B cell (primary cell): Measurements from ENCODE around the gene TMSB15C. TPM values are rescaled to one million over a fixed set of nuclear protein-coding genes. Genes with fewer than 3 reads are reported as not detected.

Source experiments
- ATAC-seq: fragments of 200-7000 bp; cut with Tn5 transposase; one replicate; pipeline ENCODE4 v1.10.0; 2021; ENCODE audit warnings: low read depth, mild to moderate bottlenecking, moderate number of reproducible peaks, moderate library complexity
- CTCF ChIA-PET: fragments of 350-600 bp; sonication (Branson Sonifier 250); formaldehyde crosslinking; loops from one replicate; lab custom pipeline; 2021; ENCODE audit warnings: antibody characterized with exemption, inconsistent platforms; lab: Charles Lee
- POLR2A ChIA-PET: fragments of 350-600 bp; sonication (Branson Sonifier 250); formaldehyde crosslinking; loops from one replicate; lab custom pipeline; 2021; ENCODE audit warnings: antibody characterized with exemption; lab: Charles Lee
- DNase-seq: peaks from one replicate; pipeline ENCODE4 v3.0.0; 2013
- H2AFZ ChIP-seq: 2 replicates; pipeline ENCODE4 v1.6.1; 2012; ENCODE audit warnings: mild to moderate bottlenecking, low read depth, low read length; ENCODE audit not compliant: insufficient read depth, poor library complexity, severe bottlenecking
- H3K27ac ChIP-seq, 2 donors: 1 replicate in 1 of 2; 2 replicates in 1 of 2; pipeline ENCODE4 v1.5.1; 2012 to 2013; ENCODE audit warnings: low read length in 2 of 2, mild to moderate bottlenecking in 2 of 2, moderate library complexity in 1 of 2
- H3K27me3 ChIP-seq, 4 experiments: fragments of 200-600 bp in 1 of 4; sonication (generic) in 1 of 4; replicated peaks in 1 of 4; 1 replicate in 2 of 4; 2 replicates in 2 of 4; pipeline versions ENCODE4 v1.6.1 to v1.7.0; 2013 to 2016; ENCODE audit warnings: low read length in 3 of 4, mild to moderate bottlenecking in 2 of 4, mixed read lengths in 1 of 4, moderate library complexity in 1 of 4; ENCODE audit not compliant: insufficient read depth in 4 of 4, control insufficient read depth in 3 of 4; ENCODE audit errors: control extremely low read depth in 1 of 4
- H3K36me3 ChIP-seq, 2 experiments: replicated peaks in 1 of 2; 1 replicate in 1 of 2; 2 replicates in 1 of 2; pipeline versions ENCODE4 v1.6.1 to v1.7.1; 2013; ENCODE audit warnings: low read length in 1 of 2; ENCODE audit not compliant: insufficient read depth in 2 of 2, control insufficient read depth in 1 of 2; ENCODE audit errors: control extremely low read depth in 1 of 2, extremely low read depth in 1 of 2
- H3K4me1 ChIP-seq, 2 donors: fragments of 200-600 bp in 1 of 2; sonication (generic) in 1 of 2; 1 replicate in 1 of 2; 2 replicates in 1 of 2; pipeline versions ENCODE4 v1.5.1 to v1.6.1; 2013 to 2017; ENCODE audit warnings: low read length in 2 of 2; ENCODE audit not compliant: control insufficient read depth in 2 of 2, insufficient read depth in 2 of 2
- H3K4me2 ChIP-seq: replicated peaks from 2 replicates; pipeline ENCODE3; 2012; ENCODE audit warnings: mild to moderate bottlenecking, low read depth, low read length; ENCODE audit not compliant: poor library complexity, severe bottlenecking
- H3K4me3 ChIP-seq, 5 experiments: fragments of 200-600 bp in 1 of 5; sonication (generic) in 1 of 5; 1 replicate in 3 of 5; 2 replicates in 2 of 5; pipeline versions ENCODE4 v1.5.1 to v1.7.0; 2011 to 2016; ENCODE audit warnings: low read length in 4 of 5, mild to moderate bottlenecking in 4 of 5, low read depth in 2 of 5, control low read depth in 1 of 5, moderate library complexity in 1 of 5; ENCODE audit not compliant: insufficient read depth in 1 of 5; ENCODE audit errors: control extremely low read depth in 1 of 5, extremely low read depth in 1 of 5
- H3K79me2 ChIP-seq: fragments of 200-600 bp; sonication (generic); one replicate; pipeline ENCODE4 v1.6.0; 2016; ENCODE audit warnings: low read length; ENCODE audit not compliant: control insufficient read depth, insufficient read depth
- H3K9ac ChIP-seq: fragments of 200-600 bp; sonication (generic); 2 replicates; pipeline ENCODE4 v1.6.1; 2017; ENCODE audit warnings: mild to moderate bottlenecking, low read length, moderate library complexity
- H3K9me3 ChIP-seq, 3 donors: one replicate each; pipeline versions ENCODE4 v1.6.1 to v1.7.1; 2013; ENCODE audit warnings: low read length in 2 of 3; ENCODE audit not compliant: control insufficient read depth in 2 of 3, insufficient read depth in 1 of 3; ENCODE audit errors: control extremely low read depth in 1 of 3
- H4K20me1 ChIP-seq: 2 replicates; pipeline ENCODE4 v1.6.0; 2012; ENCODE audit warnings: mild to moderate bottlenecking, low read length; ENCODE audit not compliant: insufficient read depth, control insufficient read depth, poor library complexity, severe bottlenecking
- H3K27ac Mint-ChIP-seq: one replicate; pipeline ENCODE4 v1.8.0; 2021; ENCODE audit warnings: mixed read lengths
- H3K27me3 Mint-ChIP-seq: one replicate; pipeline ENCODE4 v1.8.0; 2021; ENCODE audit warnings: mixed read lengths
- H3K4me1 Mint-ChIP-seq: one replicate; pipeline ENCODE4 v1.8.0; 2021; ENCODE audit warnings: mixed read lengths
- H3K4me3 Mint-ChIP-seq: one replicate; pipeline ENCODE4 v1.8.0; 2021; ENCODE audit warnings: mixed read lengths
- H3K9me3 Mint-ChIP-seq: one replicate; pipeline ENCODE4 v1.8.0; 2022; ENCODE audit warnings: mixed read lengths; ENCODE audit not compliant: insufficient read depth
- EZH2 ChIP-seq: IDR thresholded peaks from 2 replicates; pipeline ENCODE4 v1.6.1; 2012; ENCODE audit warnings: borderline replicate concordance, low read depth, mild to moderate bottlenecking, moderate library complexity, low read length; ENCODE audit not compliant: insufficient read depth, poor library complexity, severe bottlenecking
- WGBS: methylation state at CpG from one replicate; pipeline ENCODE4 v1.1.5; 2013; ENCODE audit warnings: missing lambda C conversion rate; ENCODE audit not compliant: insufficient coverage; 5-methylcytosine and 5-hydroxymethylcytosine counted together
- intact Hi-C: fragments of 100-400 bp; cut with micrococcal nuclease; formaldehyde crosslinking; loops from one replicate; pipeline ENCODE4 v1.10.0; 2022
- polyA plus RNA-seq: library from polyadenylated mRNA; depleted of rRNA; stranded (reverse); fragments of >200 nt; gene quantifications from 2 replicates; pipeline ENCODE4 v1.2.3, GENCODE V29; 2012
- total RNA-seq, 2 donors: library from RNA; stranded (reverse); fragments of 120-200 nt in 1 of 2; gene quantifications; 1 replicate in 1 of 2; 2 replicates in 1 of 2; pipeline versions ENCODE4 v1.2.3 to v1.2.4, GENCODE V29; 2013 to 2022
- TF ChIP-seq, protein P1 (sequence below): fragments of 200-600 bp; IDR thresholded peaks from one replicate; pipeline ENCODE4 v1.8.0; 2022; ENCODE audit warnings: antibody characterized with exemption, mild to moderate bottlenecking

Gene TMSB15C
- total and polyA plus RNA-seq, 2 donors (not counting 1 experiment from before 2014, with no cell fraction given), result 1.1 to 4.5 TPM

DNA sequence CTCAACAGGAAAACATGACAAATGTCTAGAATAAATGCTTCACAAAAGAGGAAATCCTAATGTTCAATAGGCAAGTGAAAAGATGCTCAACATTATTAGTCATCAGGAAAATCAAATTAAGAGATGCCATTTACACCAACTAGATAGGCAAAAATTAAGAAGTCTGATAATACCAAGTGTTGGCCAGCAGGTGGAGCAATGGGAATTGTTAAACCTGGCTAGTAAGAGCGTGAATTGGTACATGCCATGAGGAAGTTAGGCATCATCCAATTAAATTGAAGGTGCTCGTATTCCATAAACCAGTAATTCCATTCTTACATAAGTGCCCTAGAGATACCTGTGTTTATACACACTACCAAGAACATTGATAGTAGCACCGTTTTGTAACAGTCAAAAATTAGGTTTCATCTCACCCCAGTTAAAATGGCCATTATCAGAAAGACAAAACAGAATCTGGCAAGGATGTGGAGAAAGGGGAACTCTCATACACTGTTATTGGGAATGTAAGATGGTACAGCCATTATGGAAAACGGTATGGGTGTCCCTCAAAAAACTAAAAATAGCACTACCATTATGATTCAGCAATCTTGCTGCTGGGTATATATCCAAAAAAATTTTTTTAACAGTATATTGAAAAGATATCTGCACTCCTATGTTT lies 22.2 kb upstream of the TMSB15C start:
- H3K4me3 Mint-ChIP-seq, result no peak overlapping the region
- no peak overlapping the region for H3K4me3 ChIP-seq
- WGBS, result no CpG with 5 or more reads among the region's 4 CpGs
- intact Hi-C loops, result loop anchor here (1.0 kb wide), 2 partner anchors 15 to 38 kb away; no protein-coding TSS in a partner anchor
- no peak overlapping the region for H3K4me2 ChIP-seq
- H3K79me2 ChIP-seq, result no peaks in the 10 kb centered on the region
- H3K27ac Mint-ChIP-seq, result no peak overlapping the region
- no peaks in the 10 kb centered on the region for H3K36me3 ChIP-seq
- no peak overlapping the region for H3K27ac ChIP-seq
- H3K9me3 ChIP-seq, result no peaks in the 10 kb centered on the region
- DNase-seq, result peak; percentile 77
- ChIA-PET CTCF (interaction anchor here (0.8 to 2.9 kb wide), 5 partner anchors 14 to 180 kb away, joined by 3 to 33 read pairs (median 5); partner anchors contain the start of genes SLC25A53 and ZCCHC18), POLR2A (no interaction called here)
- H3K27me3 Mint-ChIP-seq, result peaks cover 4% of the 10 kb centered on the region
- no peak overlapping the region for H3K9ac ChIP-seq
- no peaks in the 10 kb centered on the region for H3K4me1 ChIP-seq
- peaks cover 2% of the 10 kb centered on the region for H3K4me1 Mint-ChIP-seq
- no peak for TF ChIP-seq EZH2
- TF ChIP-seq, protein P1, sequence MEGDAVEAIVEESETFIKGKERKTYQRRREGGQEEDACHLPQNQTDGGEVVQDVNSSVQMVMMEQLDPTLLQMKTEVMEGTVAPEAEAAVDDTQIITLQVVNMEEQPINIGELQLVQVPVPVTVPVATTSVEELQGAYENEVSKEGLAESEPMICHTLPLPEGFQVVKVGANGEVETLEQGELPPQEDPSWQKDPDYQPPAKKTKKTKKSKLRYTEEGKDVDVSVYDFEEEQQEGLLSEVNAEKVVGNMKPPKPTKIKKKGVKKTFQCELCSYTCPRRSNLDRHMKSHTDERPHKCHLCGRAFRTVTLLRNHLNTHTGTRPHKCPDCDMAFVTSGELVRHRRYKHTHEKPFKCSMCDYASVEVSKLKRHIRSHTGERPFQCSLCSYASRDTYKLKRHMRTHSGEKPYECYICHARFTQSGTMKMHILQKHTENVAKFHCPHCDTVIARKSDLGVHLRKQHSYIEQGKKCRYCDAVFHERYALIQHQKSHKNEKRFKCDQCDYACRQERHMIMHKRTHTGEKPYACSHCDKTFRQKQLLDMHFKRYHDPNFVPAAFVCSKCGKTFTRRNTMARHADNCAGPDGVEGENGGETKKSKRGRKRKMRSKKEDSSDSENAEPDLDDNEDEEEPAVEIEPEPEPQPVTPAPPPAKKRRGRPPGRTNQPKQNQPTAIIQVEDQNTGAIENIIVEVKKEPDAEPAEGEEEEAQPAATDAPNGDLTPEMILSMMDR, result peak; percentile 70
- no peaks in the 10 kb centered on the region for H4K20me1 ChIP-seq
- no peak overlapping the region for H2AFZ ChIP-seq
- H3K9me3 Mint-ChIP-seq, result no peaks in the 10 kb centered on the region
- peak; percentile 63 for ATAC-seq
- no peaks in the 10 kb centered on the region for H3K27me3 ChIP-seq

DNA sequence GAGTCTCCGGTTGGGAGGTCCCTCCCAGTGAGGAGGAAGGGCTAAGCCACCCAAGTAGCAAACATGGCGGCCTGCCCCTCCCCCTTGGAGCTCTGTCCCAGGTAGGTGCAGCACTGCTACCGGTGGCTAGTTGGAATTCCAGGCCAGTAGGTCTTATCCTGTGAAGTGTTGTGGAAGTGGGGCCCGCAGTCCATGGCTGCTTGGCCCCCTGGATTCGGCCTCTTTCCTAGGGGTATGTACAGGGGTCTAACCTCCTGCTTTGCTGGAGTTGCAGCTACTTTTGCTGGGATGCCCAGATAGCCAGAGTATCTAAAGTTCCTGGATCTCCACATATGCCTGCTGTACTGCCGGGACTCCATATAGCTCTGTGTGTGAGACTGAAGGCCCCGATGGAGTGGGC lies 9.9 kb upstream of the TMSB15C start:
- no peak overlapping the region for H3K9ac ChIP-seq
- no peak overlapping the region for H3K4me3 Mint-ChIP-seq
- no peak for ATAC-seq
- 100% methylated on average over 3 of the region's 7 CpGs for WGBS
- H3K36me3 ChIP-seq, result no peaks in the 10 kb centered on the region
- no peaks in the 10 kb centered on the region for H3K9me3 ChIP-seq
- no peak overlapping the region for H3K4me2 ChIP-seq
- H3K27ac Mint-ChIP-seq, result no peak overlapping the region
- H3K4me1 Mint-ChIP-seq, result no peaks in the 10 kb centered on the region
- no peak overlapping the region for H3K4me3 ChIP-seq
- DNase-seq, result no peak
- intact Hi-C loops, result no loop called here
- H3K27ac ChIP-seq, result no peak overlapping the region
- no peaks in the 10 kb centered on the region for H3K4me1 ChIP-seq
- peaks cover 2% of the 10 kb centered on the region for H3K27me3 Mint-ChIP-seq
- ChIA-PET POLR2A (no interaction called here), CTCF (no interaction called here)
- H4K20me1 ChIP-seq, result no peaks in the 10 kb centered on the region
- H2AFZ ChIP-seq, result no peak overlapping the region
- H3K27me3 ChIP-seq, result peaks cover 0 to 2% (median 0%) of the 10 kb centered on the region in 4 experiments
- H3K9me3 Mint-ChIP-seq, result no peaks in the 10 kb centered on the region
- no peaks in the 10 kb centered on the region for H3K79me2 ChIP-seq
- TF ChIP-seq, protein P1, result no peak
- TF ChIP-seq EZH2, result no peak
